ENCODE results near the gene GNL1. TPM values are rescaled to one million over a fixed set of nuclear protein-coding genes. Genes with fewer than 3 reads are reported as not detected.
"Not testable (repeated sequence)": the region's sequence is repeated elsewhere in the genome, so short reads cannot be mapped to it uniquely, and the experiment has no call there.

Gene GNL1
- total and polyA plus RNA-seq, 2 of the 8 experiments (the other 6 are each of a cell fraction or from before 2014, with no cell fraction given), result 42.4 to 67.8 TPM

DNA sequence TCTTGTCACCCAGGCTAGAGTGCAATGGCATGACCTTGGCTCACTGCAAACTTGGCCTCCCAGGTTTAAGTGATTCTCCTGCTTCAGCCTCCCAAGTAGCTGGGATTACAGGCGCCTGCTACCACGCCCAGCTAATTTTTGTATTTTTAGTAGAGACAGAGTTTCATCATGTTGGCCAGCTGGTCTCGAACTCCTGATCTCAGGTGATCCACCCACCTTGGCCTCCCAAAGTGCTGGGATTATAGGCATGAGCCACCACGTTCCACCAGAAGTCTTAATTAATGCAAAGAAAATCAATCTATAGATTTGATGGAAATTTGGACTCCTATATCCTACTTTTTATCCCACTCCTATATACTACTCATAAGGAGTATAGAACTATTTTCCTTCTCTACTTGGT, 61.2 kb downstream of the GNL1 start:
- H3K79me1 ChIP-seq (ENCODE audit: low read depth, low read length); CTCF ChIA-PET (ENCODE audit: partially characterized antibody); H3K9ac ChIP-seq (replicated peaks in 1 of 4; ENCODE audit: extremely low read depth in 1 of 4, low read depth in 3 of 4, low read length in 3 of 4); H3K27ac ChIP-seq (ENCODE audit: low read depth, low read length); H3K4me2 ChIP-seq (ENCODE audit: insufficient read depth in 1 of 2, low read depth in 2 of 2, low read length in 2 of 2); H2BK20ac ChIP-seq (ENCODE audit: low read length); H3K79me2 ChIP-seq (ENCODE audit: control insufficient read depth in 1 of 2, insufficient read depth in 2 of 2, low read length in 2 of 2); H3K18ac ChIP-seq (ENCODE audit: extremely low read depth, low read length); H2BK120ac ChIP-seq (replicated peaks; ENCODE audit: low read depth, low read length); H2AFZ ChIP-seq (ENCODE audit: low read length); H2AK5ac ChIP-seq (ENCODE audit: low read depth, low read length); H4K8ac ChIP-seq (ENCODE audit: extremely low read depth, insufficient read depth, low read length); H3K14ac ChIP-seq (ENCODE audit: insufficient read length); H3K23ac ChIP-seq (ENCODE audit: insufficient read length); H4K5ac ChIP-seq (ENCODE audit: insufficient read length, low read depth, low read length); FAIRE-seq; H3K56ac ChIP-seq (replicated peaks; ENCODE audit: insufficient read length, low read depth, low read length); H2BK12ac ChIP-seq (ENCODE audit: low read depth, low read length); DNase-seq (ENCODE audit: low read depth in 1 of 2, low spot score in 2 of 2); H4K20me1 ChIP-seq (replicated peaks in 1 of 2; ENCODE audit: control insufficient read depth in 1 of 2, insufficient read depth in 2 of 2, low read length in 2 of 2); H3K23me2 ChIP-seq (ENCODE audit: low read depth, low read length); H3K4ac ChIP-seq (replicated peaks; ENCODE audit: insufficient read length, low read depth, low read length); H3K4me3 ChIP-seq (ENCODE audit: extremely low read depth in 1 of 4, insufficient read depth in 2 of 4, low read depth in 3 of 4, low read length in 4 of 4); H3K27me3 ChIP-seq (replicated peaks in 1 of 4; ENCODE audit: control insufficient read depth in 3 of 4, extremely low read depth in 1 of 4, insufficient read depth in 3 of 4, low read length in 3 of 4); H2BK15ac ChIP-seq (ENCODE audit: low read length); H2BK5ac ChIP-seq (ENCODE audit: low read depth, low read length); H3K4me1 ChIP-seq (replicated peaks in 1 of 4; ENCODE audit: control insufficient read depth in 3 of 4, insufficient read depth in 4 of 4, low read length in 3 of 4); H4K91ac ChIP-seq (replicated peaks; ENCODE audit: insufficient read length, low read length); H3K9me3 ChIP-seq (ENCODE audit: insufficient read depth in 2 of 2, low read depth in 1 of 2, low read length in 1 of 2): not testable (repeated sequence)
- peaks cover 0 to 13% (median 6%) of the 10 kb centered on the region in 4 experiments; a peak in 3 of 8 replicates for H3K36me3 ChIP-seq (ENCODE audit: control insufficient read depth in 2 of 4, insufficient read depth in 4 of 4, low read length in 3 of 4)
- POLR2A ChIA-PET (ENCODE audit: partially characterized antibody), result interaction anchor here (0.8 kb wide), 1 partner anchor 47 kb away, joined by 3 read pairs; no protein-coding TSS in a partner anchor
- 96% methylated on average over 4 of the region's 4 CpGs; no CpG with 5 or more reads in 1 of the 2 experiments for WGBS, 2 experiments (ENCODE audit: extremely low coverage in 1 of 2, insufficient coverage in 1 of 2, insufficient read length in 1 of 2, insufficient replicate concordance in 2 of 2, low coverage in 1 of 2, low lambda C conversion rate in 2 of 2, missing lambda C conversion rate in 1 of 2)

All from H1 (cell line).